Measurements from ENCODE around the gene ABCC11.

GRCh38 chr16:48162839-48163410, 84.4 kb downstream of the ABCC11 start:
- TF ChIP-seq CTCF (IDR thresholded peaks at IDR 0.05) (no peak), ZFX (IDR thresholded peaks at IDR 0.05; ENCODE audit: borderline replicate concordance) (no peak)

Data from 22Rv1 (cell line).